HCT116 (cell line): Measurements from ENCODE around the gene IGSF21. TPM values are rescaled to one million over a fixed set of nuclear protein-coding genes. Genes with fewer than 3 reads are reported as not detected.

Experiments used
- ATAC-seq: fragments of 200-7000 bp; cut with Tn5 transposase; 2 replicates; pipeline ENCODE4 v1.9.1; 2020; ENCODE audit warnings: mild to moderate bottlenecking, moderate library complexity
- BruUV-seq: library from RNA; stranded (reverse); fragments of 400-500 nt; replicated peaks from 2 replicates; lab custom pipeline; 2021; lab: Mats Ljungman, UMichigan
- CTCF ChIA-PET: fragments of 300-600 bp; sonication (Branson Sonifier 250); formaldehyde crosslinking; loops from one replicate; lab custom pipeline; 2021; ENCODE audit warnings: antibody characterized with exemption; lab: Charles Lee
- POLR2A ChIA-PET: fragments of 300-600, 350-600 bp; sonication (Branson Sonifier 250); formaldehyde crosslinking; loops from one replicate; lab custom pipeline; 2021; ENCODE audit warnings: antibody characterized with exemption; lab: Charles Lee
- RAD21 ChIA-PET, 2 experiments: fragments of 300-600 bp; sonication (Branson Sonifier 250); formaldehyde crosslinking; loops; one replicate each; lab custom pipeline; 2023; ENCODE audit warnings: low total read pairs in 2 of 2; ENCODE audit not compliant: uncharacterized antibody in 2 of 2, unreplicated experiment in 2 of 2, low non-redundant PET in 1 of 2; lab: Charles Lee
- DNase-seq: peaks from one replicate; pipeline ENCODE4 v3.0.0-alpha.2; 2010; ENCODE audit warnings: low read depth, low spot score
- H2AFZ ChIP-seq: fragments of 200-600 bp; shearing (Covaris generic), sonication (generic); 2 replicates; pipeline ENCODE4 v1.6.1; 2017; ENCODE audit warnings: low read depth, mixed run types, mixed read lengths, antibody characterized with exemption, low read length; ENCODE audit not compliant: poor library complexity, severe bottlenecking
- H3K27ac ChIP-seq: 2 replicates; pipeline ENCODE4 v1.5.1; 2012; ENCODE audit warnings: low read depth, low read length
- H3K27me3 ChIP-seq: fragments of 200-600 bp; sonication (generic); 2 replicates; pipeline ENCODE4 v1.6.1; 2016; ENCODE audit warnings: mixed run types, low read length, mixed read lengths; ENCODE audit not compliant: insufficient read depth
- H3K36me3 ChIP-seq, 2 experiments: fragments of 200-500 bp in 1 of 2; fragments of 200-600 bp in 1 of 2; sonication (Bioruptor generic) in 1 of 2; sonication (generic) in 1 of 2; 2 replicates each; pipeline versions ENCODE4 v1.5.1 to v1.6.1; 2014 to 2016; ENCODE audit warnings: low read length in 2 of 2, inconsistent platforms in 1 of 2, mixed read lengths in 1 of 2, mixed run types in 1 of 2; ENCODE audit not compliant: insufficient read depth in 2 of 2, control insufficient read depth in 1 of 2
- H3K4me1 ChIP-seq, 2 experiments: fragments of 200-600 bp in 1 of 2; sonication (generic) in 1 of 2; 2 replicates each; pipeline versions ENCODE4 v1.5.1 to v1.6.1; 2012 to 2017; ENCODE audit warnings: low read length in 2 of 2, inconsistent platforms in 1 of 2, mild to moderate bottlenecking in 1 of 2, mixed read lengths in 1 of 2, mixed run types in 1 of 2, moderate library complexity in 1 of 2; ENCODE audit not compliant: insufficient read depth in 2 of 2, control insufficient read depth in 1 of 2
- H3K4me2 ChIP-seq: fragments of 200-600 bp; sonication (generic); 2 replicates; pipeline ENCODE4 v1.6.1; 2017; ENCODE audit warnings: mixed run types, low read length, mixed read lengths
- H3K4me3 ChIP-seq, 2 experiments: fragments of 200-600 bp in 1 of 2; sonication (generic) in 1 of 2; replicated peaks in 1 of 2; 2 replicates each; pipeline ENCODE4 v1.5.1; 2011 to 2016; ENCODE audit warnings: low read length in 2 of 2, control low read depth in 1 of 2, low read depth in 1 of 2, mild to moderate bottlenecking in 1 of 2, mixed read lengths in 1 of 2, mixed run types in 1 of 2
- H3K79me2 ChIP-seq: fragments of 200-600 bp; sonication (generic); 2 replicates; pipeline ENCODE4 v1.6.1; 2017; ENCODE audit warnings: mild to moderate bottlenecking, mixed run types, low read length, moderate library complexity, mixed read lengths; ENCODE audit not compliant: insufficient read depth
- H3K9ac ChIP-seq: fragments of 200-600 bp; sonication (generic); 2 replicates; pipeline ENCODE4 v1.6.1; 2016; ENCODE audit warnings: low read length, mixed read lengths
- H3K9me2 ChIP-seq: fragments of 200-600 bp; sonication (generic), shearing (Covaris generic); 2 replicates; pipeline ENCODE4 v1.6.1; 2017; ENCODE audit warnings: mixed run types, mild to moderate bottlenecking, moderate library complexity; ENCODE audit not compliant: insufficient read depth
- H3K9me3 ChIP-seq, 2 experiments: fragments of 200-500 bp in 1 of 2; fragments of 200-600 bp in 1 of 2; sonication (Bioruptor generic) in 1 of 2; sonication (generic) in 1 of 2; 2 replicates each; pipeline ENCODE4 v1.6.1; 2014 to 2017; ENCODE audit warnings: low read length in 2 of 2, mixed read lengths in 2 of 2, inconsistent platforms in 1 of 2, low read depth in 1 of 2, mild to moderate bottlenecking in 1 of 2, mixed run types in 1 of 2, moderate library complexity in 1 of 2; ENCODE audit not compliant: control insufficient read depth in 1 of 2, insufficient read depth in 1 of 2
- H4K20me1 ChIP-seq: fragments of 200-600 bp; sonication (generic), shearing (Covaris generic); 2 replicates; pipeline ENCODE4 v1.6.1; 2017; ENCODE audit warnings: mixed run types, mild to moderate bottlenecking, moderate library complexity; ENCODE audit not compliant: insufficient read depth
- CEBPB ChIP-seq: IDR thresholded peaks from 2 replicates; pipeline ENCODE4 v1.6.1; 2012; ENCODE audit warnings: low read depth
- EGR1 ChIP-seq: IDR thresholded peaks from 2 replicates; pipeline ENCODE4 v1.6.1; 2012; ENCODE audit warnings: low read depth
- ELF1 ChIP-seq: IDR thresholded peaks from 2 replicates; pipeline ENCODE4 v1.6.1; 2012; ENCODE audit warnings: low read depth, borderline replicate concordance
- EZH2phosphoT487 ChIP-seq: fragments of 200-600 bp; IDR thresholded peaks from 2 replicates; pipeline ENCODE4 v1.6.1; 2018; ENCODE audit warnings: antibody characterized with exemption, borderline replicate concordance
- FOSL1 ChIP-seq: IDR thresholded peaks from 2 replicates; pipeline ENCODE4 v1.6.1; 2012; ENCODE audit warnings: low read depth
- JUND ChIP-seq: IDR thresholded peaks from 2 replicates; pipeline ENCODE4 v1.6.1; 2012
- MAX ChIP-seq: IDR thresholded peaks from 2 replicates; pipeline ENCODE4 v1.6.1; 2012
- POLR2A ChIP-seq: IDR thresholded peaks from 2 replicates; pipeline ENCODE4 v1.7.0; 2011; ENCODE audit warnings: borderline replicate concordance; ENCODE audit not compliant: insufficient read depth, insufficient read length; ENCODE audit errors: extremely low read depth
- POLR2AphosphoS5 ChIP-seq: IDR thresholded peaks from 2 replicates; pipeline ENCODE4 v1.6.1; 2011; ENCODE audit warnings: mild to moderate bottlenecking, low read depth, low read length, moderate library complexity
- REST ChIP-seq: IDR thresholded peaks from 2 replicates; pipeline ENCODE4 v1.6.1; 2012; ENCODE audit warnings: low read depth
- SIN3A ChIP-seq: IDR thresholded peaks from 2 replicates; pipeline ENCODE4 v1.6.1; 2012; ENCODE audit warnings: low read depth
- SP1 ChIP-seq: IDR thresholded peaks from 2 replicates; pipeline ENCODE4 v1.6.1; 2012; ENCODE audit warnings: low read depth
- YY1 ChIP-seq: IDR thresholded peaks from 2 replicates; pipeline ENCODE4 v1.6.1; 2011; ENCODE audit warnings: low read length, low read depth, moderate library complexity, mild to moderate bottlenecking; ENCODE audit not compliant: insufficient replicate concordance; ENCODE audit errors: extremely low read depth
- ZFX ChIP-seq: fragments of 450-650 bp; IDR thresholded peaks from 2 replicates; pipeline ENCODE4 v1.6.1; 2017
- ZNF274 ChIP-seq: fragments of 200-500 bp; sonication (Bioruptor generic); IDR thresholded peaks from 2 replicates; pipeline ENCODE4 v1.6.1; 2014; ENCODE audit warnings: mild to moderate bottlenecking, low read depth, low read length, inconsistent platforms
- intact Hi-C: fragments of 100-400 bp; cut with micrococcal nuclease; formaldehyde crosslinking; loops from 2 replicates; pipeline ENCODE4 v1.10.0; 2022
- total RNA-seq: library from RNA; stranded (reverse); gene quantifications from one replicate; pipeline ENCODE4 v1.2.1, GENCODE V29; 2021; ENCODE audit not compliant: unreplicated experiment
- TF ChIP-seq, protein P1 (sequence below): IDR thresholded peaks from 2 replicates; pipeline ENCODE4 v1.6.1; 2012

The IGSF21 gene
- total RNA-seq, 1 experiment from 2014 or later: not detected

DNA sequence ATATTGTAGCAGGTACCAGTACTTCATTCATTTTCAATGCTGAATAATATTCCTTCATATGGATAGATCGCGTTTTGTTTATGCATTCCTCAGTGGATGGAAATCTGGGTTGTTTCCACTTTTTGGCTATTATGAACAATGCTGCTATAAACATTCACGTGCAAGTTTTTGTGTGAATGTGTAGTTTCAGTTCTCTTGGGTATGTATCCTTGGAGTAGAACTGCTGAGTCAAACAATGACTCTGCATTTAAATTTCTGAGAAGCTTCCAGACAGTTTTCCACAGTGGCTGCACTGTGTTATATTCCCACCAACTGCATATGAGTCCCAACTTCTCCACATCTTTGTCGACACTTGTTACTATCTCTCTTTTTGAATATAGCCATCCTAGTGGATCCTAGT, 235.1 kb downstream of the IGSF21 start:
- no TSS peak for BruUV-seq
- ATAC-seq: no peak
- intact Hi-C loops: no loop called here
- Histone ChIP-seq H3K9me2 (no peaks in the 10 kb centered on the region), H3K27me3 (peaks cover 40% of the 10 kb centered on the region), H3K4me3 (no peak overlapping the region), H3K4me2 (no peak overlapping the region), H3K36me3 (no peaks in the 10 kb centered on the region), H4K20me1 (no peaks in the 10 kb centered on the region), H3K9me3 (no peaks in the 10 kb centered on the region), H3K9ac (no peak overlapping the region), H3K79me2 (no peaks in the 10 kb centered on the region), H3K4me1 (peaks cover 0 to 5% of the 10 kb centered on the region in 2 experiments; a peak in 1 of 4 replicates), H2AFZ (no peak overlapping the region), H3K27ac (no peak overlapping the region)
- TF ChIP-seq CEBPB (no peak), JUND (no peak), ELF1 (no peak), POLR2AphosphoS5 (no peak), SP1 (no peak), ZNF274 (no peak), REST (no peak), FOSL1 (no peak), EGR1 (no peak), MAX (no peak), SIN3A (no peak), ZFX (no peak), POLR2A (no peak), YY1 (no peak), EZH2phosphoT487 (no peak)
- TF ChIP-seq, protein P1, sequence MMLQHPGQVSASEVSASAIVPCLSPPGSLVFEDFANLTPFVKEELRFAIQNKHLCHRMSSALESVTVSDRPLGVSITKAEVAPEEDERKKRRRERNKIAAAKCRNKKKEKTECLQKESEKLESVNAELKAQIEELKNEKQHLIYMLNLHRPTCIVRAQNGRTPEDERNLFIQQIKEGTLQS: no peak
- RAD21 ChIA-PET: no interaction called here
- DNase-seq: no peak
- CTCF ChIA-PET: no interaction called here
- POLR2A ChIA-PET: no interaction called here
